ENCODE measurements around the gene COL6A3.

Gene COL6A3

DNA sequence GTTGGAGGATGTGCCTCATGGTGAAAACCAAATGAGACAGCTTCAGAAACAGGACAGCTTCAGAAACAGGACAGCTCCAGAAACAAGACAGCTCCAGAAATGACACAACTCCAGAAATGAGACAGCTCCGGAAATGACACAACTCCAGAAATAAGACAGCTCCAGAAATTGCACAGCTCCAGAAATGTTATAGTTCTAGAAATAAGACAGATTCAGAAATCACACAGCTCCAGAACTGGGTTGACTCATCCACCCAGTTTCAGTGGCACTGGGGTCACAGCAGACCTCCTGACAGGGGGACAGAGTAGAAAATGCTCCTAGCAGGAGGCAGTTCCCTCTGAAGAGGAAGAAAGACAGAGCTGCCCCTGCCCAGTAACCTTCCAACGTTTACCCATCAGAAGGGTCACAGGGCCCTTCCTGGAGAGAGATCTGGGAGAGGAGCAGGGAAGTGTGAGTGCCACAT is 26.9 kb upstream of the COL6A3 start:
- no peak for TF ChIP-seq ZFX (IDR thresholded peaks at IDR 0.05)
- TF ChIP-seq, protein P1, sequence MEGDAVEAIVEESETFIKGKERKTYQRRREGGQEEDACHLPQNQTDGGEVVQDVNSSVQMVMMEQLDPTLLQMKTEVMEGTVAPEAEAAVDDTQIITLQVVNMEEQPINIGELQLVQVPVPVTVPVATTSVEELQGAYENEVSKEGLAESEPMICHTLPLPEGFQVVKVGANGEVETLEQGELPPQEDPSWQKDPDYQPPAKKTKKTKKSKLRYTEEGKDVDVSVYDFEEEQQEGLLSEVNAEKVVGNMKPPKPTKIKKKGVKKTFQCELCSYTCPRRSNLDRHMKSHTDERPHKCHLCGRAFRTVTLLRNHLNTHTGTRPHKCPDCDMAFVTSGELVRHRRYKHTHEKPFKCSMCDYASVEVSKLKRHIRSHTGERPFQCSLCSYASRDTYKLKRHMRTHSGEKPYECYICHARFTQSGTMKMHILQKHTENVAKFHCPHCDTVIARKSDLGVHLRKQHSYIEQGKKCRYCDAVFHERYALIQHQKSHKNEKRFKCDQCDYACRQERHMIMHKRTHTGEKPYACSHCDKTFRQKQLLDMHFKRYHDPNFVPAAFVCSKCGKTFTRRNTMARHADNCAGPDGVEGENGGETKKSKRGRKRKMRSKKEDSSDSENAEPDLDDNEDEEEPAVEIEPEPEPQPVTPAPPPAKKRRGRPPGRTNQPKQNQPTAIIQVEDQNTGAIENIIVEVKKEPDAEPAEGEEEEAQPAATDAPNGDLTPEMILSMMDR (conservative IDR thresholded peaks at IDR 0.05) = no peak
- no peak overlapping the region for H3K27ac ChIP-seq

DNA sequence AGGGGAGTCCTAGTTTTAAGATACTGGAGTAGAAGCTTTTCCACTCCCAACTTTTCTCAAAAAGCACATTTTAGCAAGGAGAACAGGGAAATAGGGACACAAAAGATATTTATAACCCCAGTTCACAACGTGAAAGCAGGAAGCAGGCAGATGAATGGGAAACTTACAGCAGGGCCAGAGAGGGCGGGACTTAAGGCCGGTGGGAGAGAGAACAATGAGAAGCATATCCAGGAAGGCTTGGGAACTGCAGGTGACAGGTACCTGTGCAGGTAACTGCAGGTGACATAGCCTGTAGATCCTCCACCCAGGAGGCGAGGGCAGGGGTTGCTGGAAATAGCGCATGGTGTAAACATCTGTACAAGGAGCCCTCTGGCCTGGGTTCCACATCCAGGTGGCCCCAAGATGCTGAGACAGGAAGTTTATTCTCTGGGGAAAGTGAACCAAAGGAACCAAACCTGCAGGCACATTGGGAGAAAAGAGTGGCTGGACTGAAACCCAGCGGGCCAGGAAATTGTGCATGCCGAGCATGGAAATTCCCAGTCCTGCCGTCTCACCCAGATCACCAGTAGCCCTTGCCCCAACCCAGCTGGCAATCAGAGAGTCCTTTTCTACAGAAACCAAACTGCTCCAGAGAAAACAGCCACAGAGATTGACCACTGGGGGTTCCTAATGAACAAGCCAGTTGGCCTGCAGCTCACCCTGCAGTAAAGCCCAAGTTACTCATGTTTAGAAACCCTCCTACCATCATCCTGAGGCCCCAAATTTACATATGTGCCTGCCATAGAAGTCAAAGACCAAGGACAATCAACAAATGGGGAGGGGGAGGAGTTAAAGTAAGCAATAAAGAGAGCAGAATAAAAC is 24.3 kb upstream of the COL6A3 start:
- TF ChIP-seq ZFX (IDR thresholded peaks at IDR 0.05) = no peak
- TF ChIP-seq, protein P1 (conservative IDR thresholded peaks at IDR 0.05) = no peak
- no peak overlapping the region for H3K27ac ChIP-seq

DNA sequence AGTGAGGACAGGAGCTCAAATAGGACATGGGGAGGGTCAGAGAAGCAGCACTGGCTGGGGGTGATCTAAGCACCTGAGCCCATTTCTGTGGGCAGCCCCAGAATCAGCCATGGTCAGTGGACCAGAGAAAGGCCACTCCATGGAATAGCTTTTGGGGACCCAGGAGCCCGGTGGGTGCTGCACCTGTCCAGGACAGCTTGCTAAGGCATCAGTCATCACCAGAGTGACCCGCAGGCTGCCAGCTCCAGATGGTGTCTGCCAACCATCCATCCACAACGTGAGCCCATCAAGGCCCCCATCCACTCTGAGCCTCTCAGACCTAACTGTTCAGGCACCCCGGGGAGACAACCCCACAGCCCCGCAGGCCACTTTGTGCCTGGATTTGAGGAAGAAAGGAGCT is 23.6 kb upstream of the COL6A3 start:
- H3K27ac ChIP-seq = no peak overlapping the region
- TF ChIP-seq ZFX (IDR thresholded peaks at IDR 0.05) = no peak
- TF ChIP-seq, protein P1 (conservative IDR thresholded peaks at IDR 0.05) = no peak

DNA sequence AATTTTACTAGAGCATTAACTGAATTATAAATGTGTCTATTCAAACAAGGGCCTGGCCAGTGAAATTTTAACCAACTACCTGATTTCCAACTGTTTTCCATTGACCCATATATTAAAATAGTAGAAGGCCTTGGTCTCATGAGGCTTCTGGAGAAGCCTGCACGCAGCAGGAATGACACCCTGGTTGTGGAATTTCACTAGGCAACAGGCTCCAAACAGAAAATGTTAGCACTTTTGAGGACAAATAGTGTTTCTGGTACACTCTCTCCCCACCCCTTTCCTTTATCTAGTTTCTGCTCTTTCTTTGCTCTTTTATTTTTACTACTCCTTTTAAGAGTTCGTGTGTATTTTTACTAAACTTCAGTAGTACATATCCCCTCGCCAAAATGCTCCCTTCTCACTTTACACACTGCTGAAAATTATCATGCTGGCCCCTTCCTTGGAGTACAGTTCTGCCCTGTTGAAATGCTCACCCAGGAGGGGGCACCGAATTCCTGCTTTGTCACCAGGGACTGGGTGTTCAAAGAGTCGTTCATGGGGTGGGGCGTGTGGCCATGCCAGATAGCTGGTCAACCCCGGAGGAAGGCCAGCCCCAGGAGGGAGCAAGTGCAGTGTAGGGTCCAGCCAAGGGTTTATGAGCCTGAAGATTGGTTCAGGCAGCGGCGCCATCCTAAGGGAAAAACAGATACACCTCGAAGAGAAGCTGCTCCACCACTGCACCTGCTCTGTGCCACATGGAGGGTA is 22.1 kb upstream of the COL6A3 start:
- TF ChIP-seq ZFX (IDR thresholded peaks at IDR 0.05) = no peak
- TF ChIP-seq, protein P1 (conservative IDR thresholded peaks at IDR 0.05) = no peak
- H3K27ac ChIP-seq = no peak overlapping the region

DNA sequence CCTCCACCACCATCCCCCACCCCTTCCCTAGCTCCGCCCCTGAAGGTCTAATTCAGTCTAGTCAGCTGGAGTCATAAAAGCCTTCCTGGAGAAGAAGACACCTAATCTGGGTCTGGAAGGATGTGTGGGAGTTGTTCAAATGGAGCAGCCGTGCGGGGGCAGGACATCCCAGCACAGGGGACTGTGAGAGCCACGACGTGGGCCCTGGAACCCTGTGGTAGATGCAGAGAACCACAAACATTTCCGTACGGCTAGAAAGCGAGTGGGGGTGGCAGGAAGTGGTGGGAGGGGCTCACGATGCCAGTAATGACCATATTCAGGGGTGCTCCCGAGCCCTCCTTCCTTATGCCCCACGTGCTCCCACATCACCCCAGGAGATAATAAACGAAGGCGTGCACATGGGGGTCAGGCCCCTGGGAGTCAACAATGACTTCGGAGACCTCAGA is 20.9 kb upstream of the COL6A3 start:
- TF ChIP-seq ZFX (IDR thresholded peaks at IDR 0.05) = no peak
- TF ChIP-seq, protein P1 (conservative IDR thresholded peaks at IDR 0.05) = no peak

DNA sequence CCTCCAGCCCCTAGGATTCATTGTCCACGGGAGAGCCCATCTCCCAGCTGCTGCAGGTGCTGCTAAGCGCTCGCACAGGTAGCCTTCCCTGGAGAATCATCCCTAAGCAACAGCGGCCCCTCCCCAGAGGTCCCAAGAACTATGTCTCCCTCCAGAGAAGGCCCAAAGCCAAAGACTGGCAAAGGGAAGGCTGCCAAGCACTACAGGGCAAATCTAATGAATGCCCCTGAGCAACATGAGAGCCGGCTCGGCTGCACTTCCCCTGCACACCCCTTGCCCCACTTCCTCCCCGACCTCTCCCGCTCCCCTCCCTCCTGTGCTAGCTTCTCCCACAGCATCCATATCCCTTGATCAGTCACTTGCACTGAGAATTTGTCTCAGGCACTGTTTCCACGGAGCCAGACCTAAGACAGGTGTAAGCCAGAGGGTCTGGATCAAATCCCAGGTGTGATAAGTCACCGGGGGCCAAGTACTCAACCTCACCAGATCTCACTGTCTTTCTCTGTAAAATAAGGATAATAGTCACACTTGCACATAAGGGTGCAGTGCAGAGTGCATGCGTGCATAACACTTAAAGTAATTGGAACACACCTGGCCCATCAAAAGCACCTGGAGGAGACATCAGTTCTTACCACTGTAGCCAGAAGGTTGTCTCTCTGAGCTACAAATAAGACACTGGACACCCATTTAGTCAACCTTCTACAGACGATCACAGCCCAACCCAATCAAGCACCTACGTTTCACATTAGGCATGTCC is 20.1 kb upstream of the COL6A3 start:
- TF ChIP-seq, protein P1 (conservative IDR thresholded peaks at IDR 0.05) = no peak
- TF ChIP-seq ZFX (IDR thresholded peaks at IDR 0.05) = no peak
- no peak overlapping the region for H3K27ac ChIP-seq

More for the DNA sequence above, 20.9 kb upstream of the COL6A3 start:
- H3K27ac ChIP-seq = no peak overlapping the region
